H9 (cell line): ENCODE measurements around the gene ADAM8. TPM values are rescaled to one million over a fixed set of nuclear protein-coding genes. Genes with fewer than 3 reads are reported as not detected.

Experiments used
- DNase-seq: peaks from one replicate; pipeline ENCODE4 v3.0.0-alpha.2; 2017
- H2AFZ ChIP-seq: one replicate; pipeline ENCODE4 v1.6.1; 2013; ENCODE audit warnings: mild to moderate bottlenecking, low read length, control low read depth, moderate library complexity
- H2AK5ac ChIP-seq: 2 replicates; pipeline ENCODE4 v1.6.1; 2013; ENCODE audit warnings: low read length, control low read depth, mixed read lengths; ENCODE audit not compliant: insufficient read length
- H2BK120ac ChIP-seq: one replicate; pipeline ENCODE4 v1.6.1; 2013; ENCODE audit warnings: low read depth, mild to moderate bottlenecking, low read length, control low read depth, inconsistent platforms; ENCODE audit not compliant: poor library complexity, severe bottlenecking
- H2BK12ac ChIP-seq: 2 replicates; pipeline ENCODE4 v1.6.1; 2013; ENCODE audit warnings: low read length, control low read depth, mixed read lengths, low read depth; ENCODE audit not compliant: insufficient read length
- H2BK15ac ChIP-seq: 2 replicates; pipeline ENCODE4 v1.6.1; 2013; ENCODE audit warnings: low read depth, low read length, control low read depth
- H2BK20ac ChIP-seq: one replicate; pipeline ENCODE4 v1.6.1; 2013; ENCODE audit warnings: low read depth, mild to moderate bottlenecking, low read length, control low read depth, inconsistent platforms; ENCODE audit not compliant: poor library complexity, severe bottlenecking
- H2BK5ac ChIP-seq: 2 replicates; pipeline ENCODE4 v1.6.1; 2013; ENCODE audit warnings: low read length, control low read depth, mixed read lengths; ENCODE audit not compliant: insufficient read length
- H3K14ac ChIP-seq: 2 replicates; pipeline ENCODE4 v1.6.1; 2013; ENCODE audit warnings: low read length, control low read depth; ENCODE audit not compliant: insufficient read depth
- H3K18ac ChIP-seq: 2 replicates; pipeline ENCODE4 v1.6.1; 2013; ENCODE audit warnings: low read depth, mild to moderate bottlenecking, mixed read lengths, low read length, control low read depth; ENCODE audit not compliant: insufficient read length
- H3K23ac ChIP-seq: 2 replicates; pipeline ENCODE4 v1.6.1; 2013; ENCODE audit warnings: low read length, control low read depth, mixed read lengths, low read depth; ENCODE audit not compliant: insufficient read length
- H3K23me2 ChIP-seq: 2 replicates; pipeline ENCODE4 v1.6.1; 2013; ENCODE audit warnings: low read depth, mild to moderate bottlenecking, mixed read lengths, low read length, control low read depth; ENCODE audit not compliant: insufficient read length, poor library complexity, severe bottlenecking
- H3K27ac ChIP-seq: 2 replicates; pipeline ENCODE4 v1.5.1; 2013; ENCODE audit warnings: low read length, control low read depth, mixed read lengths, low read depth; ENCODE audit not compliant: insufficient read length
- H3K27me3 ChIP-seq: 2 replicates; pipeline ENCODE4 v1.6.1; 2013; ENCODE audit warnings: low read length, control low read depth, inconsistent platforms; ENCODE audit not compliant: insufficient read depth
- H3K4ac ChIP-seq: 2 replicates; pipeline ENCODE4 v1.6.1; 2013; ENCODE audit warnings: low read depth, mild to moderate bottlenecking, control low read depth, inconsistent platforms, low read length, moderate library complexity
- H3K4me1 ChIP-seq: 2 replicates; pipeline ENCODE4 v1.6.1; 2013; ENCODE audit warnings: low read length, control low read depth, inconsistent platforms; ENCODE audit not compliant: insufficient read depth
- H3K4me2 ChIP-seq: 2 replicates; pipeline ENCODE4 v1.6.1; 2013; ENCODE audit warnings: low read length, control low read depth, mixed read lengths; ENCODE audit not compliant: insufficient read length, insufficient read depth
- H3K56ac ChIP-seq: 2 replicates; pipeline ENCODE4 v1.6.1; 2013; ENCODE audit warnings: low read depth, mild to moderate bottlenecking, mixed read lengths, low read length, control low read depth; ENCODE audit not compliant: insufficient read length
- H3K79me1 ChIP-seq: 2 replicates; pipeline ENCODE4 v1.6.1; 2013; ENCODE audit warnings: low read depth, mild to moderate bottlenecking, moderate library complexity, low read length, control low read depth, inconsistent platforms; ENCODE audit not compliant: insufficient read depth, poor library complexity, severe bottlenecking
- H3K79me2 ChIP-seq: 2 replicates; pipeline ENCODE4 v1.6.1; 2013; ENCODE audit warnings: low read length, control low read depth, inconsistent platforms; ENCODE audit not compliant: insufficient read depth
- H3K9ac ChIP-seq: 2 replicates; pipeline ENCODE4 v1.6.1; 2013; ENCODE audit warnings: low read length, control low read depth, mixed read lengths; ENCODE audit not compliant: insufficient read length; ENCODE audit errors: extremely low read depth
- H3K9me3 ChIP-seq: one replicate; pipeline ENCODE4 v1.6.1; 2013; ENCODE audit warnings: low read depth, low read length, inconsistent platforms; ENCODE audit not compliant: control insufficient read depth
- H3T11ph ChIP-seq: one replicate; pipeline ENCODE4 v1.6.1; 2013; ENCODE audit warnings: mild to moderate bottlenecking, low read length, control low read depth, inconsistent platforms
- H4K20me1 ChIP-seq: one replicate; pipeline ENCODE4 v1.6.1; 2013; ENCODE audit not compliant: control insufficient read depth, insufficient read length, insufficient read depth
- H4K5ac ChIP-seq: 2 replicates; pipeline ENCODE4 v1.6.1; 2013; ENCODE audit warnings: low read depth, mild to moderate bottlenecking, mixed read lengths, low read length, control low read depth; ENCODE audit not compliant: insufficient read length
- H4K8ac ChIP-seq: replicated peaks from 2 replicates; pipeline ENCODE4 v1.6.1; 2013; ENCODE audit warnings: low read length, control low read depth, mixed read lengths, low read depth; ENCODE audit not compliant: insufficient read length
- H4K91ac ChIP-seq: 2 replicates; pipeline ENCODE4 v1.6.1; 2013; ENCODE audit warnings: low read depth, mild to moderate bottlenecking, moderate library complexity, mixed read lengths, low read length, control low read depth; ENCODE audit not compliant: insufficient read length
- H3K27ac Mint-ChIP-seq, 3 experiments: 2 replicates in 2 of 3; 3 replicates in 1 of 3; pipeline ENCODE4 v1.8.0; 2020 to 2021; ENCODE audit warnings: mixed read lengths in 3 of 3, mild to moderate bottlenecking in 1 of 3, moderate library complexity in 1 of 3
- H3K27me3 Mint-ChIP-seq: 2 replicates; pipeline ENCODE4 v1.8.0; 2021; ENCODE audit warnings: low read depth, mild to moderate bottlenecking, moderate library complexity, mixed read lengths
- H3K36me3 Mint-ChIP-seq, 3 experiments: 2 replicates in 2 of 3; 3 replicates in 1 of 3; pipeline ENCODE4 v1.8.0; 2020 to 2021; ENCODE audit warnings: low read depth in 3 of 3, mixed read lengths in 3 of 3; ENCODE audit not compliant: insufficient read depth in 1 of 3
- H3K4me1 Mint-ChIP-seq, 2 experiments: 2 replicates each; pipeline ENCODE4 v1.8.0; 2020; ENCODE audit warnings: mixed read lengths in 2 of 2
- H3K4me3 Mint-ChIP-seq, 2 experiments: 2 replicates in 1 of 2; 3 replicates in 1 of 2; pipeline ENCODE4 v1.8.0; 2020 to 2021; ENCODE audit warnings: mild to moderate bottlenecking in 2 of 2, mixed read lengths in 2 of 2, moderate library complexity in 1 of 2
- H3K9me3 Mint-ChIP-seq, 2 experiments: 2 replicates in 1 of 2; 3 replicates in 1 of 2; pipeline ENCODE4 v1.8.0; 2020; ENCODE audit warnings: mild to moderate bottlenecking in 2 of 2, mixed read lengths in 2 of 2, moderate library complexity in 1 of 2
- WGBS: extraction: QIAGEN DNeasy Blood & Tissue Kit; methylation state at CpG from one replicate; pipeline ENCODE4 v1.1.7; 2013; ENCODE audit warnings: missing lambda C conversion rate, low lambda C conversion rate, mixed read lengths; ENCODE audit not compliant: insufficient read length; ENCODE audit errors: extremely low coverage; 5-methylcytosine and 5-hydroxymethylcytosine counted together
- total RNA-seq: library from RNA; stranded (reverse); gene quantifications from 2 replicates; pipeline ENCODE4 v1.2.1, GENCODE V29; 2021
- TF ChIP-seq, protein P1 (sequence below): fragments of 200-600 bp; sonication (generic); conservative IDR thresholded peaks from 3 replicates; pipeline ENCODE4 v1.8.0; 2021; ENCODE audit warnings: antibody characterized with exemption, mild to moderate bottlenecking

The ADAM8 gene
- total RNA-seq, 1 experiment from 2014 or later: 5.4 TPM

DNA sequence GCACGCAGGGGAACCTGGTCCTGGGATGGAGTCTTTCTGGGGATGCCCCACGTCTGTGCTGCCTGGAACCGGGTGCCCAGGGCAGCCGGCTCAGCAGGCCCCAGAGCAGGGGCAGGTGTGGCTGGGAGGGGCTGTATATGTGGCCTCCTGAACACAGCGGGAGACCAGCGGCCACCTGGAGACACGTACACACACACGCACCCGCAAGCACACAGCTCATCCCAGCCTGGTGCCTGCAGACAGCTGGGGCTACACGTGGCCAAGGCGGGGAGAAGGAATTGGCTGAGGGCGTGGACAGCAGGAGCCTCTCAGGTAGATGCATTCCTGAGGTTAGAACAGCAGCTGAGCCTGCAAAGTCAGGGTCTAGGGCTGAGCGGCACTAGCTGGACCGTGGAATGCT lies 14.0 kb downstream of the ADAM8 start:
- H3K18ac ChIP-seq: no peak overlapping the region
- no peak overlapping the region for H2BK5ac ChIP-seq
- H3K79me2 ChIP-seq: no peaks in the 10 kb centered on the region
- no peak overlapping the region for H4K8ac ChIP-seq
- no peak overlapping the region for H3T11ph ChIP-seq
- Mint-ChIP-seq H3K36me3 (no peaks in the 10 kb centered on the region), H3K27ac (no peak overlapping the region), H3K9me3 (no peaks in the 10 kb centered on the region), H3K4me3 (peak overlapping the region in 1 of 2 experiments; percentile 79; a peak in 2 of 5 replicates), H3K27me3 (peaks cover 19% of the 10 kb centered on the region), H3K4me1 (peaks cover 3 to 20% of the 10 kb centered on the region in 2 experiments; a peak in 3 of 4 replicates)
- peaks cover 3% of the 10 kb centered on the region for H4K20me1 ChIP-seq
- WGBS: no CpG with 5 or more reads among the region's 14 CpGs
- no peaks in the 10 kb centered on the region for H3K79me1 ChIP-seq
- H3K23me2 ChIP-seq: peaks cover 7% of the 10 kb centered on the region
- no peak overlapping the region for H2BK120ac ChIP-seq
- H3K27me3 ChIP-seq: no peaks in the 10 kb centered on the region; the same call in 1 of the 2 replicates
- DNase-seq: no peak
- H3K9me3 ChIP-seq: no peaks in the 10 kb centered on the region
- TF ChIP-seq, protein P1, sequence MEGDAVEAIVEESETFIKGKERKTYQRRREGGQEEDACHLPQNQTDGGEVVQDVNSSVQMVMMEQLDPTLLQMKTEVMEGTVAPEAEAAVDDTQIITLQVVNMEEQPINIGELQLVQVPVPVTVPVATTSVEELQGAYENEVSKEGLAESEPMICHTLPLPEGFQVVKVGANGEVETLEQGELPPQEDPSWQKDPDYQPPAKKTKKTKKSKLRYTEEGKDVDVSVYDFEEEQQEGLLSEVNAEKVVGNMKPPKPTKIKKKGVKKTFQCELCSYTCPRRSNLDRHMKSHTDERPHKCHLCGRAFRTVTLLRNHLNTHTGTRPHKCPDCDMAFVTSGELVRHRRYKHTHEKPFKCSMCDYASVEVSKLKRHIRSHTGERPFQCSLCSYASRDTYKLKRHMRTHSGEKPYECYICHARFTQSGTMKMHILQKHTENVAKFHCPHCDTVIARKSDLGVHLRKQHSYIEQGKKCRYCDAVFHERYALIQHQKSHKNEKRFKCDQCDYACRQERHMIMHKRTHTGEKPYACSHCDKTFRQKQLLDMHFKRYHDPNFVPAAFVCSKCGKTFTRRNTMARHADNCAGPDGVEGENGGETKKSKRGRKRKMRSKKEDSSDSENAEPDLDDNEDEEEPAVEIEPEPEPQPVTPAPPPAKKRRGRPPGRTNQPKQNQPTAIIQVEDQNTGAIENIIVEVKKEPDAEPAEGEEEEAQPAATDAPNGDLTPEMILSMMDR: no peak
- no peak overlapping the region for H4K5ac ChIP-seq
- H3K23ac ChIP-seq: no peak overlapping the region
- H3K4ac ChIP-seq: no peak overlapping the region
- no peaks in the 10 kb centered on the region for H3K4me1 ChIP-seq
- peak overlapping the region; percentile 52 for H3K4me2 ChIP-seq
- no peak overlapping the region for H4K91ac ChIP-seq
- H2BK12ac ChIP-seq: no peak overlapping the region
- H3K14ac ChIP-seq: no peak overlapping the region
- H3K9ac ChIP-seq: no peak overlapping the region
- no peak overlapping the region for H2AFZ ChIP-seq
- H2BK20ac ChIP-seq: no peak overlapping the region
- no peak overlapping the region for H2BK15ac ChIP-seq
- no peak overlapping the region for H3K27ac ChIP-seq
- no peak overlapping the region for H3K56ac ChIP-seq
- no peak overlapping the region for H2AK5ac ChIP-seq
